HEK293 (cell line): ENCODE results near the gene PAXX.

ENCODE experiments used
- GFI1B ChIP-seq: fragments of 450-650 bp; formaldehyde crosslinking; IDR thresholded peaks from 2 replicates; pipeline ENCODE4 v1.5.1; 2016; ENCODE audit warnings: missing biosample characterization, missing genetic modification characterization
- INSM2 ChIP-seq: fragments of 450-650 bp; formaldehyde crosslinking; IDR thresholded peaks from 2 replicates; pipeline ENCODE4 v1.5.1; 2016; ENCODE audit warnings: missing biosample characterization, missing genetic modification characterization
- PRDM6 ChIP-seq: fragments of 450-650 bp; formaldehyde crosslinking; IDR thresholded peaks from 2 replicates; pipeline ENCODE4 v1.5.1; 2017; ENCODE audit warnings: missing biosample characterization, missing genetic modification characterization
- REST ChIP-seq: fragments of 450-650 bp; formaldehyde crosslinking; IDR thresholded peaks from 2 replicates; pipeline ENCODE4 v1.5.1; 2016; ENCODE audit warnings: missing biosample characterization, missing genetic modification characterization
- SETDB1 ChIP-seq: IDR thresholded peaks from one replicate; pipeline ENCODE4 v1.6.1; 2017; ENCODE audit warnings: mild to moderate bottlenecking, low read length, moderate library complexity, mixed read lengths; ENCODE audit not compliant: insufficient read length
- WT1 ChIP-seq: fragments of 450-650 bp; formaldehyde crosslinking; IDR thresholded peaks from 2 replicates; pipeline ENCODE4 v1.5.1; 2016; ENCODE audit warnings: missing biosample characterization, missing genetic modification characterization
- ZBTB1 ChIP-seq: fragments of 450-650 bp; formaldehyde crosslinking; IDR thresholded peaks from 2 replicates; pipeline ENCODE4 v1.5.1; 2016; ENCODE audit warnings: missing biosample characterization, missing genetic modification characterization
- ZNF146 ChIP-seq: fragments of 450-650 bp; formaldehyde crosslinking; IDR thresholded peaks from 2 replicates; pipeline ENCODE4 v1.5.1; 2016; ENCODE audit warnings: missing biosample characterization, missing genetic modification characterization
- ZNF157 ChIP-seq: fragments of 450-650 bp; formaldehyde crosslinking; IDR thresholded peaks from 2 replicates; pipeline ENCODE4 v1.5.1; 2016; ENCODE audit warnings: missing biosample characterization, missing genetic modification characterization
- ZNF280D ChIP-seq: fragments of 450-650 bp; formaldehyde crosslinking; IDR thresholded peaks from 2 replicates; pipeline ENCODE4 v1.5.1; 2016; ENCODE audit warnings: missing biosample characterization, missing genetic modification characterization
- ZNF366 ChIP-seq: fragments of 450-650 bp; formaldehyde crosslinking; conservative IDR thresholded peaks from 2 replicates; pipeline ENCODE4 v1.5.1; 2016; ENCODE audit warnings: missing biosample characterization, missing genetic modification characterization
- ZNF37A ChIP-seq: fragments of 450-650 bp; IDR thresholded peaks from 2 replicates; pipeline ENCODE4 v1.5.1; 2018; ENCODE audit warnings: missing biosample characterization, missing genetic modification characterization
- ZNF394 ChIP-seq: fragments of 450-650 bp; formaldehyde crosslinking; IDR thresholded peaks from 2 replicates; pipeline ENCODE4 v1.5.1; 2016; ENCODE audit warnings: missing biosample characterization, missing genetic modification characterization, mild to moderate bottlenecking, moderate library complexity, borderline replicate concordance
- ZNF433 ChIP-seq: fragments of 450-650 bp; formaldehyde crosslinking; IDR thresholded peaks from 2 replicates; pipeline ENCODE4 v1.5.1; 2016; ENCODE audit warnings: missing biosample characterization, missing genetic modification characterization, low read depth
- ZNF514 ChIP-seq: fragments of 450-650 bp; formaldehyde crosslinking; IDR thresholded peaks from 2 replicates; pipeline ENCODE4 v1.5.1; 2016; ENCODE audit warnings: missing biosample characterization, missing genetic modification characterization
- ZNF580 ChIP-seq: fragments of 450-650 bp; formaldehyde crosslinking; IDR thresholded peaks from 2 replicates; pipeline ENCODE4 v1.5.1; 2016; ENCODE audit warnings: missing biosample characterization, missing genetic modification characterization
- ZNF600 ChIP-seq: fragments of 450-650 bp; formaldehyde crosslinking; IDR thresholded peaks from 2 replicates; pipeline ENCODE4 v1.5.1; 2016; ENCODE audit warnings: missing biosample characterization, missing genetic modification characterization
- ZNF677 ChIP-seq: fragments of 450-650 bp; IDR thresholded peaks from 2 replicates; pipeline ENCODE4 v1.5.0; 2018; ENCODE audit warnings: missing biosample characterization, mild to moderate bottlenecking, missing genetic modification characterization, moderate library complexity
- ZNF701 ChIP-seq: fragments of 450-650 bp; formaldehyde crosslinking; IDR thresholded peaks from 2 replicates; pipeline ENCODE4 v1.5.1; 2016; ENCODE audit warnings: missing biosample characterization, missing genetic modification characterization
- ZNF777 ChIP-seq: fragments of 450-650 bp; formaldehyde crosslinking; IDR thresholded peaks from 2 replicates; pipeline ENCODE4 v1.5.1; 2017; ENCODE audit warnings: missing biosample characterization, missing genetic modification characterization, borderline replicate concordance
- ZNF830 ChIP-seq: fragments of 450-650 bp; IDR thresholded peaks from 2 replicates; pipeline ENCODE4 v1.5.0; 2018; ENCODE audit warnings: missing biosample characterization, missing genetic modification characterization, low read depth, mild to moderate bottlenecking, moderate library complexity
- ZNF843 ChIP-seq: fragments of 450-650 bp; formaldehyde crosslinking; IDR thresholded peaks from 2 replicates; pipeline ENCODE4 v1.5.1; 2016; ENCODE audit warnings: missing biosample characterization, missing genetic modification characterization
- ZSCAN30 ChIP-seq: fragments of 450-650 bp; IDR thresholded peaks from 2 replicates; pipeline ENCODE4 v1.5.1; 2018; ENCODE audit warnings: missing biosample characterization, mild to moderate bottlenecking, missing genetic modification characterization, moderate library complexity
- ZSCAN4 ChIP-seq: fragments of 450-650 bp; formaldehyde crosslinking; IDR thresholded peaks from 2 replicates; pipeline ENCODE4 v1.5.1; 2017; ENCODE audit warnings: missing biosample characterization, missing genetic modification characterization
- ZSCAN5A ChIP-seq: fragments of 450-650 bp; formaldehyde crosslinking; IDR thresholded peaks from 2 replicates; pipeline ENCODE4 v1.5.1; 2016; ENCODE audit warnings: missing biosample characterization, missing genetic modification characterization

The PAXX gene

GRCh38 chr9:137028263-137029057 is 36.2 kb downstream of the PAXX start (continued):
- TF ChIP-seq REST (tag by site-specific recombination) (no peak), PRDM6 (tag by site-specific recombination) (no peak), ZSCAN30 (tag by site-specific recombination) (0 out of 2 replicates have a peak, but pooled peaks have one; percentile 26), ZNF157 (no peak), ZNF843 (tag by site-specific recombination) (no peak), ZNF37A (tag by site-specific recombination) (no peak), ZNF366 (tag by site-specific recombination) (no peak), GFI1B (tag by site-specific recombination) (no peak), ZNF280D (no peak), WT1 (tag by site-specific recombination) (peak; percentile 58; the same call in 1 of the 2 replicates), SETDB1 (no peak), ZNF433 (tag by site-specific recombination) (no peak), ZNF146 (tag by site-specific recombination) (0 out of 2 replicates have a peak, but pooled peaks have one; percentile 1), ZNF600 (peak; percentile 89), ZNF514 (tag by site-specific recombination) (no peak), ZNF777 (tag by site-specific recombination) (peak; percentile 79; the same call in 1 of the 2 replicates), ZNF394 (tag by site-specific recombination) (no peak), ZBTB1 (tag by site-specific recombination) (no peak), ZNF701 (tag by site-specific recombination) (no peak), ZSCAN5A (tag by site-specific recombination) (no peak), ZNF830 (no peak), ZSCAN4 (tag by site-specific recombination) (no peak), INSM2 (no peak), ZNF677 (tag by site-specific recombination) (no peak), ZNF580 (tag by site-specific recombination) (no peak)
